ENCODE results near the gene IFI44L.
A peak's percentile ranks its signal among the peaks of the same experiment; 100 is the strongest.

The IFI44L gene

DNA sequence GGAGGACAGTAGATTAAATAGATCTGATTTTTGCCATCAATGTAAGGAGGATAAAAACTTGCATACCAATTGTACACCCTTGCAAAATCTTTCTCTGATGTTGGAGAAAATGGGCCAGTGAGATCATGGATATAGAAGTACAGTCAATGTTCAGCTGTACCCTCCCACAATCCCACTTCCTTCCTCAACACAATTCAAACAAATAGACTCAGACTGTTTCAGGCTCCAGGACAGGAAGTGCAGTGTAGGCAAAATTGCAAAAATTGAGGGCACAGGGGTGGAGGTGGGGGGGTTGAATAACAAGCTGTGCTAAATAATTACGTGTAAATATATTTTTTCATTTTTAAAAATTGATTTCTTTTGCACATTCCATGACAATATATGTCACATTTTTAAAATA is 25.5 kb downstream of the IFI44L start:
- no peak for DNase-seq

DNA sequence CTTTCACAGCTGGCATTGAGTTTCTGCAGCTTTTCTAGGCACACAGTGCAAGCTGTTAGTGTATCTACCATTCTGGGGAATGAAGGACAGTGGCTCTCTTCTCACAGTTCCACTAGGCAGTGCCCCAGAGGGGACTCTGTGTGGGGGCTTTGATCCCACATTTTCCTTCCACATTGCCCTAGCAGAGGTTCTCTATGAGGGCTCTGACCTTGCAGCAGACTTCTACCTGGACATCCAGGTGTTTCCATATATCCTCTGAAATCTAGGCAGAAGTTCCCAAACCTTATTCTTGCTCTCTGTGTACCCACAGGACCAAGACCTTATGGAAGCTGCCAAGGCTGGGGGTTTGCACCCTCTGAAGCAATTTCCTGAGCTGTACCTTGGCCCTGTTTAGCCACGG is 27.0 kb downstream of the IFI44L start:
- no peak for DNase-seq

DNA sequence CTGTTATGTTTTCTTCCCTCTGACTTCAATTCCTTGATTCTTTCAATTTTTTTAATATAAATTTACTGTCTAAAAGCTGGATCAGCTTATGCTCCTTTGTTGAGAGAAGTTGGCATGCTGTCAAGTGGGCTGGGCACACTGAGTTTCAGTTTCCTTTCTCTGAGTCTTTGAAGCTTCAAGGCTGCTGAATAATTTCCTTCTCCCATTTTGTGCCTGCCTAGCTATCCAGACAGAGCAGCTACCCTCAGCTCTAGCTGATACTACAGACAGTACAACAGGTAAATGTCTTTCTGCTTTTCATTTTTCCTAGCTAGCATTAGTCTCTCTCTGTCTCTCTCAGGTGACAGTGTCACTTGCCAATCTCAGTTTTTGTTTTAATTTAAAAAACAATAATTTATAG is 29.4 kb downstream of the IFI44L start, which contains the start of gene IFI44:
IFI44 (plus strand) TSS at position 204 of the 400 bp plus-strand sequence. CDS start 365 bp downstream, outside the sequence.
- DNase-seq = no peak

DNA sequence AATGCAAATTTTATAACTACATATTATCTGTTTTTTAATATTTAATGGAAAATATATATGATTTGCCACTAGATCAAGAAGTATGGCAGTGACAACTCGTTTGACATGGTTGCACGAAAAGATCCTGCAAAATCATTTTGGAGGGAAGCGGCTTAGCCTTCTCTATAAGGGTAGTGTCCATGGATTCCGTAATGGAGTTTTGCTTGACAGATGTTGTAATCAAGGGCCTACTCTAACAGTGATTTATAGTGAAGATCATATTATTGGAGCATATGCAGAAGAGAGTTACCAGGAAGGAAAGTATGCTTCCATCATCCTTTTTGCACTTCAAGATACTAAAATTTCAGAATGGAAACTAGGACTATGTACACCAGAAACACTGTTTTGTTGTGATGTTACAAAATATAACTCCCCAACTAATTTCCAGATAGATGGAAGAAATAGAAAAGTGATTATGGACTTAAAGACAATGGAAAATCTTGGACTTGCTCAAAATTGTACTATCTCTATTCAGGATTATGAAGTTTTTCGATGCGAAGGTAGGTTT is 29.9 kb downstream of the IFI44L start:
- DNase-seq = no peak

DNA sequence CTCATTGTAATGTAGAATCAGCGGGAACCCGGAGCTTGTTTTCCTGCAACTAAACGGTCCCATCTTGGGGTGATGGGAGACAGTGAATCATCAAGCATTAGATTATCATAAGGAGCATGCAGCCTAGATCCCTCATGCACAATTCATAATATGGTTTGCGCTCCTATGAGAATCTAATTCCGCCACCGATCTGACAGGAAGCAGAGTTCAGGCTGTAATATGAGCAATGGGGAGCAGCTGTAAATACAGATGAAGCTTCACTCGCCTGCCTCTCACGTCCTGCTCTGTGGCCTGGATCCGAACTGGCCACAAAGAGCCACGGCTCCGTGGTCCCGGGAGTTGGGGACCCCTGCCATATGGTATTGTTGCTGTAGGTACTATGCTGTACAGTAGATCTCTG is 31.0 kb downstream of the IFI44L start:
- no peak for DNase-seq

DNA sequence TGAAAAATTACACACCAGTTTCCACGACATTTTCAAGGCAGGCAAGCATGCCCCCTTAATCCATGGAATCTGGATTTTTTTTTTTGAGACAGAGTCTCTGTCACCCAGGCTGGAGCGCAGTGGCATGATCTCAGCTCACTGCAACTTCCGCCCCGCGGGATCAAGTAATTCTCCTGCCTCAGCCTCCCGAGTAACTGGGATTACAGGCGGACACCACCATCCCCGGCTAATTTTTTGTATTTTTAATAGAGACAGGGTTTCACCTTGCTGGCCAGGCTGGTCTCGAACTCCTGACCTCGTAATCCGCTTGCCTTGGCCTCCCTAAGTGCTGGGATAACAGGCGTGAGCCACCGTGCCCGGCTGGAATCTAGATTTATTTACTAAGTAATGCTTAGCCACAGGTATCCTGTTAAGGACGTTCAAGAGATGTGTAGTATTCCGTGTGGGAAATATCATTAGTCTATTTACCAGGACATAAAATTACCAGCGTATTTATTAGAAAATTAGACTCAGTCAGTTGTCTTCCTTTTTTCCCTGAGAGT is 31.8 kb downstream of the IFI44L start:
- DNase-seq = no peak

DNA sequence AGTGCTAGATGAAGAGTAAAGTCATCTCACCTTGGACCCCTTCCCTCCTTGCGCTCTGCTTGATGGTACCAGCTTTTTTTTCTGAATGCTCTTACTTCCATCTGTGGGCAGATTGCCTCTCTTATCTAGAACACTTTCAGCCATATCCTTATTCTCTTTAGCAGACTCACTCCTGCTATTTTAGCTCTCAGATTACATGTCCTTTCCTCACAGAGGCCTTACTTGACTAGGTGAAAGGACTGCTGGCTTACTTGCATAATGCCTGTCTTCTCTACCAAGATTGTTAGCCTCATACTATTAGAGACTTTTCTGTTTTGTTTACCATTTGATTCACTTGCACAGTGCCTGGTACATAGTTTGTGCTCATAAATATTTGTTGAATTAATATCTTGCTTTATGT is 38.7 kb downstream of the IFI44L start:
- DNase-seq = no peak

DNA sequence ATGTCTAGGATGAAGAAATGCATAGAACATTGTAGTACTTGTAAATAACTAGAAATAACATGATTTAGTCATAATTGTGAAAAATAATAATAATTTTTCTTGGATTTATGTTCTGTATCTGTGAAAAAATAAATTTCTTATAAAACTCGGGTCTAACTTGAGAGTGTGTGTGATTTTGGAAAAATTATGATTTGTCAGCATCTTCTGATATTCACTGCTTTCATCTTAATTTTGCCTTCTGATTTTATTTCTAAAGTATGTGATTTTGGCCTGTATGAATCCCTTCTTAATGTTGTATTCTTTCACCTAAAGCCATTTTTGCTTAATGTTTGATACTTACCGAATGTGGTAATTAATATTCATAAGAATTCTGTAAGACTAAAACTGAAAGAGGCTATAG is 43.7 kb downstream of the IFI44L start:
- DNase-seq = no peak

DNA sequence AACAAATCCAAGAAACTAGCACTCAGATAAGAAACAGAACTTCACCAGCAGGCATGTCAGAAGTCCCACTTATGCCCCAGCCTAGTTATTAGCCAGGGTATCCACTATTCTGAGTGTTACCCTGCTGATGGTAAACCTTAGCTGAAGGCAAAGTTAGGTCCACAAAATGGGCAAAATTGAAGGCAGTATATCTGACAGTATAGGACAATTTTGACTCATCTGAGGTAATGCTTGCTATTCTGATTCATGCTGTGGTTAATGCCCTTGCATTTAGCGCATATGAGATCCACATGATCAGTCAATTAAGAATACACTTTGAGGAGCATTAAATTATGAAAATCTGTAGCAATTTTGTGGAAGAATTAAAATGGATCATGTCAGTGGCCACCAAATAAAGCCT is 44.5 kb downstream of the IFI44L start:
- no peak for DNase-seq

DNA sequence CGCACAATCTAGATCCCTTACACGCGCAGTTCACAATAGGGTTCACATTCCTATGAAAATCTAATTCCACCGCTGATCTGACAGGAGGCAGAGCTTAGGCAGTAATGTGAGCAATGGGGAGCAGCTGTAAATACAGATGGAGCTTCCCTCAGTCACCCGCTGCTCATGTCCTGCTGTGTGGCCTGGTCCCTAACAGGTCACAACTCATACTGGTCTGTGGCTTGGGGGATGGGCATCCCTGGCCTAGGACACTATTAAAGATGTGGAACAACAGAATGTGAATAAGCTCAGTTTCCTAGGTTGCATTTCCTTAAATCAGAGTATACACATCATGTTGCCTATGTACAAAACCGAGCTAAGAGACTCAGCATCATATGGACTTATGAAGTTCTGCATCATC is 45.6 kb downstream of the IFI44L start:
- no peak for DNase-seq

DNA sequence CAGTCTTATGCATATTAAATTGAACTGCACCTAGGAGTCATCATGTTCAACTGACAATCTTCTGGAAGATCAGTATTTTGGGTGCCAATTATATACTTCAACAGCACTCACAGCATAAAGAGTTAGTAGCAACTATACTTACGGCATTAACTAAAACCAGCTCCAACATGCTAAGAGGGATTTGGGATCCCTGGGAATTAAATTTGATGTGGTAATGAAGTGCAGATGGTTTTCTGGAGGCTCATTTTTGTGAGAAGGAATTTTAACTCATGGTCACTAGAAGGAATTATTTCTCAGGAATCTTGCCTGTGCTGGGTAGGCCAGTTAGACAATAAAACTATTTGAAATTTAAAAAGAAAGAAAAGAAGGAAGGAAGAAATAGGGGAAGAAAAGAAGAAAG is 47.7 kb downstream of the IFI44L start:
- no peak for DNase-seq

DNA sequence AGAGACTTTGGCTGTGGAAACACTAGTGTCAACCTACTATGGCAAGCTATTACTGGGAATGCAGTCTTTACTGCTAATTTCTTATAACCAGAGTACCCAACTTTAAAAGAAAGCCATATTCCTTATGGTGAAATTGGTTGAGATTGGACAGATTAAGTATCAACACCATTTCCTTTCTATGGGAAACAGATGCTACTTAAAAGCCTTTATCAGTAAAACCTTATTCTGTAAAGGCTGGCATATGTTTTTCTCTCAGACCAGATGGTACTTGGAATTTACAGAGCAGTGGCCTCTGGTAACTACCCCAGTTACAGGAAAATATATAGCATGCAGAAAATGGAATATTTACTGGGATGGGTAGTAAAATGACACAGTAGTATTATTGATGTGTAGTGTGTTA is 48.2 kb downstream of the IFI44L start:
- DNase-seq = no peak

DNA sequence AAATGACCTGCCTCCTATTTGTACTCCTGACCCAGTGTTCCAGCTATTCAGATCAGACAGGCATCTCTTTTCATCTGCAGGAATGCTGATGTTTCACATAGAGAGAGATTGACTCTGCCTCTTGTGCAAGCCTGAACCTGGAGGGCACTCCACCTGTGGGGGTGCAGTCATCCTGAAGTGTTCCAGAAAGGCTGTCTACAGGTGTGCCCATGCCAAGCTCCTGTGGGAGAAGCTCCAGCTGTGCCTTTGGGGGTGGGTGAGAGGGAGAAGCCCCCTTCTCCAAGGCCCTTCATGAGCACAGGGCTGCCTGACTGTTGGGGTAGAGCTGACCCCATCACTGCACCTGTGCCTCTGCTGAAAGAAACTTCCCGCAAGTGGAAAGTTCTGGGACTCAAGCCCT is 52.2 kb downstream of the IFI44L start:
- DNase-seq = no peak

DNA sequence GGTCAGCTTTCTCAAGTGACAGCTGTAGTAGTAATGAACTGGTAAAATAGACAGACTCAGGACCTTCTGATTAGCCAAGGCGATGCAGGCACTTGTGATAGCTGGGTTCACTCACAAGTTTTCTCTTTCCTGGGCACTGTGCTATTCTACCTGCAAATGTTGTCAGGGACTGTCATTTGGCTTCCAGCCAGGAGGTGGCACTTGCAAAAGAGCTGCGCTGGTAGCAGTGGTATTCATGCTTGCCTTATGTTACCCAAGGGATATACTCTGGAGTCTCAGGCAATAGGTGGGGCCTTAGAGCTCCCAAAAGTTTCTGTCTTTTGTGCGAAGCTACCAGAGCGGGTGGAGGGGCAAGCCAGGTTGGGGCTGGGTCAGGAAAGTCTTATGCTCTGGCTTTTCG is 52.9 kb downstream of the IFI44L start:
- DNase-seq = no peak

DNA sequence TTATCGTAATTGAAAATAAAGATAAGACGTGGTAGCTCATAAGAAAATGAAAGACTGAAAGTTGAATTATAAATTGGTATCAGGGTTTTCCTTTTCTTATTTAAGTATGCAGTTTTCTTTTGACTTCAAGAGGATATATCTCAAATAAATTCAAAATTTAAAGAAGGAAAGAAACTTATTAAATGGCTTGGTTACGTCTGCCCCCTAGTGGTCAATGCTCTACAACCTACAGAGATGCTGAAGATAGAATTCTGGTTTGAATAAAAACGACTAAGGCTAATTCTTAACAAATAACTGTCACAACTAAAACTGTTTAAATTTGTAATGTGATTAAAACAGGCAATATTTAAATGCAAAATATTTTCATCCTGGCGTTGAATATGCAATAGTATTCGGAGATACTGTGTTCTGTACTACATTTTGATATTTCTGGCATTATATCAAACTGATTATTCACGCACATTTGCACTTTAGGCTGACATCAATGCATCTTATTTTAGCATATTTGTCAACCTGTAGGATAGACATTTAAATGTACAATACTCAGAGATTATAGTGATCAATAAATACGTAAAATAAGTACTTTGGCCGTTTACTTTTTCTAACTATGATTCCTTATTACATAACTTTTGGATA is 56.2 kb downstream of the IFI44L start:
- peak; percentile 10 for DNase-seq

DNA sequence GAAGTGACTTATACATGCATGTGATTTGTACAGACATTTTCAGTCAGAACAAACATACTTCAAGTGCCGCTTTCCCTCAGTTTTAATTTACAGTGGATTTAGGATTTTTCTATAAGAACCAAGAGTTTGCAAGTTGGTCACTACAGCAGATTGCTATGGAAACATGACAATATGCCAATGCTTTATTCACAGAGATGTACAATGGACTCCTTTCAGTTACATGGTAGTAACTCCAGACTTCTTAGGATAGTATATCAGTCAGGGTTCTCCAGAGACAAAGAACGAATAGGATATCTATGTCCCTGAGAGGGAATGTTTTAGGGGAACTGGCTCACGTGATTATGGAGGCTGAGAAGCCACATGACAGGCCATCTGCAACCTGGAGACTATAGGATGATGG is 56.7 kb downstream of the IFI44L start:
- DNase-seq = no peak

DNA sequence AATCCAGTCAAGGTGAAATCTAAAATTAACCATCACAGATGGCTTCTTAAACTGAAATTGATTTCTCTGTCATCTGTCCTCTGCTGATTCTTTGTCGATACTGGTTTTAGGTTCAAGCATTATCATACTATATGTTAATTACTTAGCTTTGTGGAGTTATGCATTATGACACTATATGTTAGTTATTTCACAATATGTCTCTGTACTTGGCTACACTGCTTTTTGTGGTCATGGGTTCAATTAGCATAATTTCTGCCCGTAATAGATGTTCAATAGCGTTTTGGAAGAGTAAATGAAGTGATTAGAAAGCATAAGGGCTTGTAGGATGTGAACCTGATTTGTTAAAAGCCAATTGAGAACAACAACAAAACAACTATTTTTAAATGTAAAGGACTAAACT is 57.5 kb downstream of the IFI44L start:
- no peak for DNase-seq

DNA sequence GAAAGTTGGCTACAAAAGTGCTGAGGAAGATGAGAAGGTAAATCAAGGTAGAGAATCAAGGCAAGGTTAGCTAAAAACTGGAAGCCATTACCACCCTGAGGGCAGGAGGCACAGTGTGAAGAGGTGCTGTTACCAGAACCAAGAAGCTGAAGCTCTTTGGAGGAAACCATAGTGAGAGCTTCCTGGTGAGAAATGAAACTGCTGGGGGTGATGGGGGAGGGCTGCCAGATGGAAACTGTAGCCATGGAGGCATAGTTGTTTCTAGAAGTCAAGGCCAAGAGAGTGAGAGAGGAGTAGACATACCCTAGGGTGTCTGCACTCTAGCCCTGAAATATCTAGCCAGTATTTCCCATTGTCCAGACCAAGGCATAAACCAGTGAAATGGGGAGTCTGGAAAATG is 58.1 kb downstream of the IFI44L start:
- DNase-seq = no peak

DNA sequence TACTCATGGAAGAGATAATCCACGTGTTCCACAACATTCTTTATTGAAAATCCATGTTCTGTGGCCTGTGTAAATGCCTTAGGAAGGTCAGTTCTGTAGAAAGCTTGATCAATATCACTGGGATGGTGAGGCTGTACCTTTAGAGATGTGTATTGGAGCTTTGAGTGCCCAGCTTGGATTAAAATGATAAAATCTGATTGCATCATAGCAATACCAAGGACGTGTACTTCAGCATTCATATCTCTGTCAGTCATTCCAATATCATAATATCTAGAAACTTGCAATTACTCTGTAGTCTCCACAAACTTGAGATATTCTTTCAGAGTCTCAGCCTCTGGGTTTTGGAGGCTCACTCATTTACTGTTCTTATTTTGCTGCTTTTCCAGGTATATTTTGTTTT is 61.0 kb downstream of the IFI44L start:
- DNase-seq = no peak

DNA sequence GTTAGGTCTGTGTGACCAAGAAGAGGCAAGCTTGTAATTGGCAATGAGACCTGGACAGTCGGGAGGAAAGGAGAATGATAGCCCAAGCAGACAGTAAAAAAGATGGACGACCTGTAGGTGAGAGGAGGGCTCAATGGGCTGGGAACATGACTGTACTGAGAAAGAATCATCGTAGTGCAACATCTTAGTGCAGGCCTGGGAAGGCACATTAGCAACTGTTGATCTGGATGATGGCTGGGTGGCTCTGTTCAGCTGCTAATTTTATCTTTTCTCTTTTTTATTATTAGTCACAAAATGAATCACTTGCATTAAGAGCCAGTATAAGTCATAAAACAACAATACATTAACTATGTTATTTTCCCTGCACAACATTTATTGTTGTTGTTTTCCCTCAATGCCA is 62.2 kb downstream of the IFI44L start:
- no peak for DNase-seq

DNA sequence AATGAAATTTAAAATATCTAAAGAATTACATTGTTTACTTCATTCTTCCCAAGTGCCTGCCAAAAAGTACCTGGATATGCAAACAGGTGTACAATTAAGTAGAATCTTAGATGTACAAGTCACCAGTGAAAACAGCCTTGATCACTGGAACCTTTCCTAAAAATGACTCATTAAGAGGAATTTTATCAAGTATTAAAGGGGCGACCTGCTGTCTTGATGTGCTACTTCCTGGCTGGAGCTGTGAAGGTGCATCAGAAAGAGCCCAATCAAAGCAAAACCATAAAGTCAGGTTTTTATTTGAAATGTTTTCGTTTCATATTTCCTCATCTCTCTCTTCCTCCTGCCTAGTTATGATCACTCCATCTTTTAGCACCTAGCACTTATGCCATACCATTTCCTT is 62.8 kb downstream of the IFI44L start:
- DNase-seq = no peak

DNA sequence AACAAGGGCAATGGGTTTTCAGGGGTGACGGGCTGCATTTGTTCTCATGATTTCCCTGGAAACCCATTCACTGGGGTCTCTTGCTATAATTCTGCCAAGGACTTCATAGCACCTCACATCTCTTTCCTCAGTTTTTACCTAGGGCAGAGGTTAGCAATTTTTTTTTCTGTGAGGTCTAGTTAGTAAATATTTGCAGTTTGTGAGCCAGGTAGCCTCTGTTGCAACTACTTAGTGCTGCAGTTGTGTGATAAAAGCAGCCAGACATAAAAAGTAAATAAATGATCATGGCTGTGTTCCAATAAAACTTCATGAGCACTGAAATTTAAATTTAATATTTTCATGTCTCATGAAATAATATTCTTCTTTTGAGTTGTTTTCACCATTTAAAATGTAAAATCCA is 67.1 kb downstream of the IFI44L start:
- DNase-seq = no peak

DNA sequence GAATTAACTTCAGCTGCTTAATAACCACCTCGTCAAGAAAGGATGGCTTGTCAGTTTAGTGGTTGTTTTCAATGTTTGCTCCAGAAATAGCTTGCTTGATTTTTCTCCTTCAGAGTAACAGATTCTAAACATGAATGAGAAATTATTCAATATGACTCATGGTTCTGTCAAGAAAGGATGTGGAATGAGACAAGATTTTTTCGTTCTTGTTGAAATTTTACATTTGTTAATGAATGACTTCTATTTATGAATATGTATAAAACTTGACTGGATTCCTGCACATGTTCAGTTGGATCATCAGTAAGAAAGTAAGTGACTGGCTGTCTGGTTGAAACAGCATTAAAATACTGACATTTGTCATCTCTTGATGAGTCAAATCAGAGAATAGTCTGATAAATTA is 67.7 kb downstream of the IFI44L start:
- no peak for DNase-seq

DNA sequence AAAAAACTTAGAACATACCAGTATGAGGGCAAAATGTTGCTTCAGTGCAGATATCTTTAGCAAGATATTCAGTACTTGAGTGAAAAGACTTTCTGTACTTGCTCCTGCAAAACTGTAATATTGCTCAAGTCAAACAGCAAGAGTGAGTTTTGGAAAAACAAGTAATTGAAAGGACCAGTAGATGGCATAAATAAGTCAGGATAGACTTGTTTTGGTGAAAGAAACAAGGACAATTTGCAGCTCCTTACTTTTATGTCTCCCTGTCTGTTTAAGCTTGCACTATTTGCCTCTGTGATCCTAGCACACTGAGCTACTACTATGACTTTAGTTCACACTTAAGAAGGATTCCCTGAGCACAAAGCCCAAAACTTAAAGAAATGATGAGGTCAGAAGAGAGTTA is 68.4 kb downstream of the IFI44L start:
- DNase-seq = no peak

DNA sequence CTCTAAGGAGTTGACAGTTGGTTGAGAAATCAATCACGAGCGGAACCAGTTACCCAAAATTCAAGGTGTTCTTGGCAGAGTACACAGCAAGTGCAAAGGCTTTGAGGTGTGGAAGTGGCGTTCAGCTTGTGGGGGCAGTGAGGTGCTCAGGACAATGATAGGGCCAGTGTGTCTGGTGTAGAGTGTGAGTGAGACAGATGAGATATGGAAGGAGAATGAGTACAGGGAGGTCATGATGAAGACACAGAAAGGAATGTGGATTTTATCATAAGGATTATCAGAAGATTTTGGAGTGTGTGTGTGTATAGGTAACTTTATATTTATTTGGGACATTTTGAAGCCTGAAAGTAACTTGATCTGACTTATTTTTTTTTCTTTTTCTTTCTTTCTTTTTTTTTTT is 70.3 kb downstream of the IFI44L start:
- no peak for DNase-seq
